Tibial nerve (tissue), 3 donors: ENCODE results near the gene GMPPB.

Experiments used
- CTCF ChIP-seq, 5 experiments: fragments of 200-600 bp in 3 of 5; fragments of 450-650 bp in 2 of 5; sonication (generic) in 3 of 5; IDR thresholded peaks; one replicate each; pipeline ENCODE4 v1.5.1; 2016 to 2019; ENCODE audit warnings: antibody characterized with exemption in 5 of 5, mild to moderate bottlenecking in 3 of 5, moderate library complexity in 2 of 5
- POLR2A ChIP-seq, 2 donors: fragments of 450-650 bp; IDR thresholded peaks; one replicate each; pipeline ENCODE4 v1.6.1; 2017; ENCODE audit warnings: antibody characterized with exemption in 2 of 2, mild to moderate bottlenecking in 2 of 2, moderate library complexity in 2 of 2

GRCh38 chr3:49683162-49683561 is 40.6 kb downstream of the GMPPB start:
- TF ChIP-seq CTCF (IDR thresholded peaks at IDR 0.05) = no peak
- TF ChIP-seq POLR2A (IDR thresholded peaks at IDR 0.05) = no peak
